Activated CD8-positive, alpha-beta memory T cell treated with anti-CD3 and anti-CD28 coated beads, Interleukin-2, amount 50 U/mL, for 4 hours (primary cell): Measurements from ENCODE around the gene DAP3.
"Not testable (repeated sequence)": the region's sequence is repeated elsewhere in the genome, so short reads cannot be mapped to it uniquely, and the experiment has no call there.

ENCODE experiments used
- DNase-seq: peaks from one replicate; pipeline ENCODE4 v3.0.0-alpha.2; 2020

Gene DAP3

DNA sequence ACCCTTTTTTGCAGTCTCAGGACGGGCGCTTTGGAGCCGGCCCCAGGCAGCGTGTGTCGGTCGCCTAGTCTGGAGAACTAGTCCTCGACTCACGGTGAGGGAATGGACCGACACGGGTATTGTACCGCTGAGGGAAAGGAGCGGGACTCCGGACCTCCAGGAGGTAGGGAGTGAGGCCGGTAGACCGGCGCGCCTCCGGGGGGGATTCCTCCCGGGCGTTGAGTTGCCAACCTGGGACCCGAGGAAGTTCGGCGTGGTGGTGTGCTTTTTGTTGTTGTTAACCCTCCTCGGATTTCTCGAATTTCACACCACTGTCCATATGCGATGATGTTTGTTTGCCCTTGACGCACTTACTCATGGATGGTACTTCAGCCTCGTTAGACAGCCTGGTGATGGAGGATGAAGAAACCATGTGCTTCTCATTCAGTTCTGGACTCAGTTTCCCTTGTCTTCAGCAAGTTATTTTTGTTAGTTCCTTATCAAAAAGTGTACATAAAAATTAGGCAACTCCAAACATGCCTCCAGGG lies at the start of gene DAP3:
Gene DAP3 (plus strand): TSS at position 11 of the 527 bp plus-strand sequence. CDS start 20,689 bp downstream, outside the sequence.
- not testable (repeated sequence) for DNase-seq

DNA sequence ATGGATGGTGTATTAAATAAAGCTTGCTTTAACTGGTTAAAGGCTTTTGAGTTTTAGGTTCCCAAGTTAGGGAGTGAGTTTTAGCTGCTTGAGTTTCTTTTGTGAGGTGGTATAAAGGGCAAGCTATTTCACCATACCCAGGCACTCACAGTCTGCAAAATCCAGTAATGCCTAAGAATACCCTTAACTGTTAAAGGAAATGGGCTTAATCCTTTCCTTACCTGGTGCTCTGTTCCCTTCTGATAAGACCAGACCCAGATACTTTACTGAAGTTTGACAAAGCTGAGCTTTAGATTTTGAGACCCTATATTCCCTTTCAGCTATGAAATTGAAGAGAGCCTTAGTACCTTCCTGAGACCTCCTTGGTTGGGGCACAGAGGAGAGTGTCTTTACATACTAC lies 48.5 kb upstream of the DAP3 start:
- DNase-seq = no peak

DNA sequence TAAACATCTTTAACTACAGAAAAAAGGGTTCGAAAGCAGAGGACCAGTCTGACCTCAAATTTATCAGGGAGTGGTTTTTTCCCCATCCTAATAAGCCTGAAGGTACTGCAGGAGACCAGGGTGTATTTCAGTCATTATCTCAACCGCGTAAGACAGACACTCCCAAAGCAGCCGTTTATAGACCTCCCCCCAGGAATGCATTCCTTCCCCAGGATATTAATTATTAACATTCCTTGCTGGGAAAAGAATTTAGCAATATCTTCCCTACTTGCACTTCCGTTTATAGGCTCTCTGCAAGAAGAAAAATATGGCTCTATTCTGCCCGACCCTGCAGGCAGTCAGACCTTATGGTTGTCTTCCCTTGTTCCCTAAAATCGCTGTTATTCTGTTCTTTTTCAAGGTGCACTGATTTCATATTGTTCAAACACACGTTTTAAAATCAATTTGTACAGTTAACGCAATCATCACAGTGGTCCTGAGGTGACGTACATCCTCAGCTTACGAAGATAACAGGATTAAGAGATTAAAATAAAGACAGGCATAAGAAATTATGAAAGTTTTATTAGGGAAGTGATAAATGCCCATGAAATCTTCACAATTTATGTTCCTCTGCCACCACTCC lies 46.2 kb upstream of the DAP3 start:
- not testable (repeated sequence) for DNase-seq

DNA sequence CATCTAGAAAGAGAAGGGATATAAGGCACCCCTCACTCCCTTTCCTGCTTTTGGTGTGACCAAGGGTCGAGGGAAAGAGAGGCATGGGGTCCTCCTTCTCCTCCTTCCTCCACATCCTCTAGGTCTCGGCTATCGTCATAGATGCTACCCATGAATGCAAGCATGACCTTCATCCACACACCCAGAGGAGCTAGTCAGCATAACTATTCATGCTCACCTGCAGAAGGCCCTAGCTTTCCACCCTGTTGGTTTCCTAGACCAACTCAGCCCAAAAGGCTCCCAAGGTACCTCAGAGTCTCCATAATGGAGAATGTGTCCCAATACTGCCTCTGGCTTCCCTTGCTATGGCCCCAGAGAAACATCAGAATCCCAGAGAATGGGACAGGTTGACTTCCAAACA lies 45.7 kb upstream of the DAP3 start:
- no peak for DNase-seq

DNA sequence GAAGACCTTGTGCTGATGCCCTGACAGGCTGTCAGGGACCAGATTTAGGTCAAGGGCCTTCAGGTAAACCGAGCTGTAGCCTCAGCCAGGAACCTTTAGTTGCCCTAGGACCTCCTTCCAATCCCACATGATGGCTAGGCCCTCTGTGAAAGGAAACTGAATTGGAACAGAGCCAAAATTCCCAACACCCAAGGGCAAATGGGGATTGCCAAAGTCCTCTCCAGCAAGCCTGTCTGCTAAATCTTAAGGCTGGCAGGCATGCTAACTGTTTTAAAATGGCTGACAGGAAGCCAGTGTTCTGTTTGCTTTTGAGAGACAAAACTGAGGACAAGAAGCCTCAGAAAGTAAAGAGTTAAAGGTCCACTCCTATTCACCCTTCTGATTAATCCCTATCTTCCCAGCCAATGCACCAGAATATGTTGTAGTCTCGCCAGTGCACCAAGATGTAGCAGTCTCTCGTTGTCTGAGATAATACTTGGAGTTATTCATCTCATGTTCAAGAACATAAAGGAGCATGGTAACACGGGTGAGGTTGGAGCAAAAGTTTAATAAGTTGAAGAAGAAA lies 43.8 kb upstream of the DAP3 start:
- no peak for DNase-seq

DNA sequence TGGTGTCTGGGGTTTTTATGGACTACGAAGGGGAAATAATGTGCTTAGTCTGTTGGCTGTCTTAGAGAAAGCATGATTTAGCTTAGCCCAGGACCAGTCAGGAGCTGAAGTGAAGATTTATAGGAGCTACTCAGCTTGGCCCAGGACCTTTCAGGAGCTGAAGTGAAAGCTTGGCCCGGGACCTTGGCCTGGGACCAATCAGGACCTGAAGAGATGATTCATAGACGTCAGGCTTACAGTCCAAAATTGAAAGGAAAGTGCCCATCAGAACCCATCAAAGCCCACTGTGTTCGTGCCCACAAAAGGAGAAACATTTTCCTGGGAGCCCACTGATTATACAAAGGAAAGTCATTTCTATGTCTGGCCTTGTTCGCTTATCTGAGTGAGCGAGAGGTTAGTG lies 43.2 kb upstream of the DAP3 start:
- no peak for DNase-seq

DNA sequence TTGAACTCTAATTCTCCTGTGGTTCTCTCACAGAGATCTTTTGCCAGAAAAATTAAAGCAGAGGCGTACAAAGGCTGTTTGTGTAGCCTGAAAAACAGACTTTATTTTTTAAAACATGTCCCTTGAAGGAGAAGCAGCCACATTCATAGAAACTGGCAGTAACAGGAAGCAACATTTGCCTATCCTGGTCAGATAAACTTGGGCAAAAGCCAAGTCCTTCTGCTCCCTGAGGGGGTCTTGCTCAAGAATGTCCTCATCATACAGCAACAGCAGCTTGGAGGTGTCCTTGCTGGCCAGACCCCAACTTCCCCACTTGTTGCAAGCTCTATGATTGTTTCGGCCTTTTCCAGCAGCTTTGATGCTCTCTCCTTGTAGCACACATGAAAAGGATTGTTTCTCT lies 42.6 kb upstream of the DAP3 start:
- DNase-seq = no peak

DNA sequence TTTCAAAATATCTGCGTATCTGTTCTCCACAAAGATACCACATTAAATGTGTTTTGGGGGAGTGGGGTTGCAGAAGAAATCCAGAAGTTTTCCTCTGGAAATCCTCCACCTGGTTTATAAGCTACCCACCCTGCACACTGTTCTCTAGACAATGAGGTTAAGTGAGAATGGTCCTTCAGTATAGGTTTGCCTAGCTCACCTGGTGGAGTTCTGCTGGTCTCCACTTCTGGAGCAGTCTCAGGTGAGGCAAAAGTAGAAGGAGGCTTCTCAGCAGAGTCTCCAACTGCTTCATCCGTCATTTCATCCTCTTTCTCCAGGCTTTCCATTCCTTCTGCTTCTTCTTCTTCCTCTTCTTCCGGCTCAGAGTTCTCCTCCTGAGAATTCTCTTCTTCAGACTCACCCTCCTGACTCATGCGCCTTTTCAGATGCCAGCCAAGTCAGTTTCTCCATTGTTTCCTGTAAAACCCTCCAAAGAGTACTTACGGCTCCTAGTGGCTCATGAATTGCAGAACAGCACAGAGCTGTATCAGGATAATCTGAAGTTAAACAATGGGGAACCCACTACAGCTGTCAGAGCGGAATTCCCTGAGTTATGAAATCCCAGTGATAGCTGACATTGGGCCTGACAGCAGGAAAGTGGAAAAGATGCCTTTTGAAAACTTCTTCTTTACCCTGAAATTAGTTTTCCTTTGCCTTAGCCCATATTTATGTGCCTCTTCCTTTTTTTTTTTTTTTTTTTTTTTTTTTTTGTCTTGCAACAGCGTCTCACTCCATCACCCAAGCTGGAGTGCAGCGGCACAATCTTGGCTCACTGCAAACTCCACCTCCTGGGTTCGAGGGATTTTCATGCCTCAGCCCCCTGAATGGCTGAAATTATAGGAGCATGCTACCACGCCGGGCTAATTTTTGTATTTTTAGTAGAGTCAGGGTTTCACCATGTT lies 40.4 kb upstream of the DAP3 start:
- no peak for DNase-seq

DNA sequence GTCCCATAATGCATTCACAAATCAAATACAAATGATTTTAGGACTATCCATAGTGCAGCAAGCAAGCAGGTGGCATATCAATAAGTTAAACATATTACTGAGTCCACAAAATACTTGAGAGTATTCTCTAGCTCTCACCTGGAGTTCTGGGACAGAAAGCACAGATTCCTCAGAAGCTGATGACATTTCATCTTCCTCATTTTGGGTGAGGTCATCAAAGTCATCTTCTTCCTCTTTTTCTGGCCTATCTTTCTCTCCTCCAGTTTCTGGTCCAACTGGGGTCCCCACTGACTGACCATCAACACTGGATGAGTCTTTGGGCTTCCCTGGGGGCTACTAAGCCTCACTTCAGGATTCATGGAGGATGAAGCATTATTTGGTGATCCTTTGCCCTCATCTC lies 39.2 kb upstream of the DAP3 start:
- DNase-seq = no peak

DNA sequence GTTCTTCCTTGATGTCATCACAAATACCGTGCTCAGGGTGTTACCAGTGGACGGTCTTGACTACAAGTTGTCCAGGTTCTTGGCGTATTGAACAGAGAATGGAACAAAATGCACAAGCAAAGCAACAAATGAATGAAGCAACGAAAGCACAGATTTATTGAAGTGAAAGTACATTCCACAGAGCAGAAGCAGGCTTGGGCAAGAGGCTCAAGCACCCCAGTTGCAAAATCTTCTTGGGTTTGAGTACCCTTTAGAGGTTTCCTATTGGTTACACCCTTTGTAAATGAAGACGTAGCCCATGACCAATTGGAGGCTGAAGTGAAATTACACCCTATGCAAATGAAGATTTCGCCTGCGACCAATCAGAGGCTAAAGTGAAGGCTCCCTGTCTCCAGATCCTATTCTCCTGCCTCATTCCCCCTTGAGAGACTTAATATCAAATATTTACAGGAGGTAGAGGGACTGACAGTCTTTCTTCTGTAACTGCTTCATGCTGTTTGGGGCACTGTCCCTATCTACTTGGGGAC lies 38.6 kb upstream of the DAP3 start:
- no peak for DNase-seq

DNA sequence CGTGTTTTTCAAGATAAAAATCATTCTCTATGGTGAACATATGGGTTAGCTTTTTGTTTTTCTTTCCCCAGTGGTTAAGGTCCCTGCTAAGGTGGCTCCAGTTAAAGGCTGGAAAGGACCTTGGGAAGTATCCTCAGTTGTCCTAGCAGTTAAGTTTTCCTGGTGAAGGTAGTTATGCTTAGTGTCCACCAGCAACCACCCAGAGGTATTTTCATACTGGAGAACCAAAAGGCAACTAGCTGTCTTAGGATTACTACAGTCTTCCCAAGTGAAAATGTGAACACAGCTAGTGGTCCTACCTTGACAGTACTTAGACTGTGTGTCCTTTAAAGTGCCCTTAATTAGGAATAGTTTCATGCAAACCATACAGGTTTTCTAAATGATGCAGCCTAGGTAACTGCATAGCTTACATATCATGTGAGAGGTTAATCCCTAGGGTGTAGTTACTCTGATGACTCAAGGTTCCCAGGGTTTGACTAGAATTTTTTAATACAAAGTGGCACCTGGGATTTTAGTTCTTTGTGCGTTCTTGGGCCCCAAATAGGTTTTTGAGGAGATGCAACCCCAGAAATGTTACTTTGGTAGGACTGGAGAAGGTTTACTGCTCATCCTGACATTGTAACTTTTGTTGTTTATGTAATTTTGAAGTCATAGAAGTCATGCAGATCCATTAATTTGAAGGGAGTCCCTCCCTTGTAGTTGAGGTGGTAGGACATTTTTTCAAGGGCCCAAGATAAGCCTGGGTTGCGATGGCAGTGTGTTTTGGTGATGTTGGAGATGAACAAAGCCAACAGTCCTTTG lies 36.8 kb upstream of the DAP3 start:
- DNase-seq = no peak

DNA sequence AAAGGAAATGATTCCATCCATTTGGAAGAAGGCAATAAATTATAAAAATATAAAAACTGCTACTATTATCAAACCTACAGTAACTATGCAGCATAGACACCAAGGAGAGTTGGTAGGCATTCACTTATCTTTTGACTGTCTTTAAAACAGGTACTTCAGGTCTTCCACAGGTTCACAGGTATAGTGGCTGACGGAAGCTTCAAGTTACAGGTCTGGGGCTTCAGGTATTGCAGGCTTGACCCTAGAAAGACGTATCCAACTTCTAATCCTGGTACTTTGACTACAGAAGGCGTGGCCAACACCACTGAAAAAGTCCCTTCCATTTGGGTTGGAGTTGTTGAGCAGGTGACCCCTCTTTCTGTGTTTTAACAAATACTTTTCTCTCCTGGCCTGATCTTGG lies 35.9 kb upstream of the DAP3 start:
- DNase-seq = no peak

DNA sequence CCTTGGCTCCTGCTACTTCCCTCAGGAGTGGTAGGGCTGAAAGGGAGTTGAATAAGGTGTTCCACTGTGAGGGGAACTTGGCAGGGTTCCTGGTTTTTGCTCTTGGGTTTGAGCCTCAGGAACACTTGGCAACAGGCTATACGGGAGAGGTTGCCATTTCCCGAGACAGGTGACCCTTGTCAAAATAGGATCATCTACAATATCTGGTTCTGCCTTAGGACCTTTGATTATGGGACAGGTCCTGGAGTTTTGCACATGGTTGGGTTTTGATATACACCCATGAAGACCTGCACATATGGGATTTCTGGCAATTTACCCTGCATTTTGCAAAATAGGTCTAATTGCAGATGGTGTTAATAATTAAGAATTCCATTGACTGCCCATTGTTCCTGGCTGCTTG lies 31.4 kb upstream of the DAP3 start:
- no peak for DNase-seq

DNA sequence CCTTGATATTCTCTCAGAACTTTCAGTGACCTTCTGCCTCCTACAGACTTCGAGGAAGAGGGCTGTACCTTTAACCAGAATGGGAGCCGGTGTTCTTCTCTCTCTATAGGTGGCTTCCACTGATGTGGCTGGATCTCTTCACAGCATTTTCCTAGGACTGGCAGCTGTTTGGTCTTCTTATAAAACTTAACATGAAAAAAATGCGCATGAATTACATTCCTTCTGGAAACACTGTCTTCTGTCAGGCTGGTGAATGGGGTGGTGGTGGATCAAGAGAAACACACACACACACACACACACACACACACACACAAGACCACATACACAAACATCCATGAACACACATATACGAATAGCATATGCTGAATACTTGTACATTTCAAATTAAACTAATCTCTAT lies 27.7 kb upstream of the DAP3 start:
- DNase-seq = not testable (repeated sequence)

DNA sequence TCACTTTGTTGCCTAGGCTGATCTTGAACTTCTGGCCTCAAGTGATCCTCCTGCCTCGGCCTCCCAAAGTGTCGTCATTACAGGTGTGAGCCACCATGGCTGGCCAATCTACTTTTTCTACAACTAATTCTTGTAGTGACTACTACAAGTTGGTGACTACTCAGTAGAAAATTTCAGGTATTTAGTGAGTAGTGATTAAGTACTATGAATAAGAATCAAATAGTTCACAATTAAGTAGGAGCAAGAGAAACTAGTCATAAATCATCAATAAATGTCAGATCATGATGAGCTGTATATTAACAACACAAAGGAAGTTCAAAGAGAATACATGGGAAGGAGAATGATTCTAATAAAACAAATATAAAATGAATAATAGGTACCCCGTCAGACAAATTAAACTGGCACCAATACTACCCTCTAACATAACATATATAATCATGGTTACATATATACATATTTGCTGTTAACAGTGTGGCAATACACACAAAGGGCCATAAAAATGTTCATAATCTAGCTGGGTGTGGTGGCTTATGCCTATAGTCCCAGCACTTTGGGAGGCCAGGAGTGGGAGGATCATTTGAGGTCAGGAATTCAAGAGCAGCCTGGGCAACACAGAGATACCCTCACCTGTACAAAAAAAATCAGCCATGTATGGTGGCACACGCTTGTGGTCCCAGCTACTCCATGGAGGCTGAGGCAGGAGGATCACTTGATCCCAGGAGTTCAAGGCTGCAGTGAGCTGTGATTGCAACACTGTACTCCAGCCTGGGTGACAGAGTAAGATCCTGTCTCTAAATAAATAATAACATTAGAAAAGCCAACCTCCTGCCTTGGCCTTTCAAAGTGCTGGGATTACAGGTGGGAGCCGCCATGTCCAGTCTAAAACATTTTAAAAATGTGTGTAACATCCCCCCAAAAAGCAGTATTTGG lies 19.4 kb upstream of the DAP3 start:
- DNase-seq = no peak

DNA sequence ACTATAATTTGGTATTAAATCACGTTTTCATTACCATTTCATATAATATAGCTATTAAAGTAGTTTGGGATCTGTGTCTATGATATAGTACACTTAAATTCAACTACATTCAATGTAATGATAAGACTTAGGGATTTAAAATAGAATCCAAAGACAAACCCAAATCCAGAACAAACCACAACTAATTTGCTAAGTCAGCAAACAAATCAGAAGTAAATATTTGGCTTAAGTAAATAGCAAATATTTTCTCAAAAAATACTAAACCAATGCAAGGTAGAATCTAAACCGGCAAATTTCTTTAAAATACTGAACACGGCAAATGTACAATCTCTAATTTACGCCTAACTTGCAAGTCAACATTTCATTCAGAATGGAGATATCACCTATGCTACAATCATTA lies 17.1 kb upstream of the DAP3 start:
- DNase-seq = no peak

DNA sequence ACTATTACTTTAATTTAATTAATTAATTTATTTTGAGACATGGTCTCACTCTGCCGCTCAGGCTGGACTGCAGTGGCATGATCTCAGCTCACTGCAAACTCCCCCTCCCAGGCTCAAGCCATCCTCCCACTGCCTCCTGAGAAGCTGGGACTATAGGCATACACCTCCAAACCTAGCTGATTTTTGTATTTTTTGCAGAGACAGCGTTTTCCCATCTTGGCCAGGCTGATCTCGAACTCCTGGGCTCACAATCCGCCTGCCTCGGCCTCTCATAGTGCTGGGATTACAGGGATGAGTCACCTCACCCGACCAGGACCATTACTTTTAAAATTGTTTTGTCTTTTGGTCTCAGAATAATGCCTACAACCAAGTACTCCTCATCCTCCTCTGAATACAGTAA lies 15.9 kb upstream of the DAP3 start:
- DNase-seq = no peak

DNA sequence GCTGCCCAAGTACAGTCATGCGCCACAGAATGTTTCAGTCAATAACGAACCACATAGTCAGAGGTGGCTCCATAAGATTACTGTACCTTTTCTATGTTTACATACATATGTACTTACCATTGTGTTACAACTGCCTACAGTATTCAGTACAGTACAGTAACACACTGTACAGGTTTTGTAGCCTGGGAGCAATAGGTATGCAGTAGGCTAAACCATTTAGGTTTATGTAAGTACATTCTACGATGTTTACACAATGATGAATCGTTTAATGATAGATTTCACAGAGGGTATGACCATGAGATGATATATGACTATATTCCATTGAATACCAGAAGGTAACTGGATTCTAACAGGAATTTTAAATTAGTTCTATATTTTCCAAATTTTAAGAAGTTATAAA lies 10.9 kb upstream of the DAP3 start:
- no peak for DNase-seq

DNA sequence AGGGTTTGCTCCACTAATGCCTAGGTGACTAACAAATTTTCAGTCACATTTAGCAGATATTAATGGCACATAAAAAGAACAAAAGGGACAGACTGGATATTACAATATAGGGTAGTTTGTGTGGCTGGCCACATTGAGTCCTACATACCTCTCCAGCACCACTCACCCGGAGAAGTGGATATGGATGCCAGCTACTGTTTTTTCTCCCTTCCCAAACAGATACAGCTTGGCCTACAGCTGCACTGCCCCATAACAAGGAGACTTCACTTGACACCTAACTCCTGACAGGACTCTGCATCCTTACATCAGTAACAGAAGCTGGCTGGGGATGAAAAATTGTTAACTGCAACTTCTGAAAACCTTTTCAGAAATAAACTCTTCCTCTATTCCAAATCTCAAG lies 9.9 kb upstream of the DAP3 start:
- not testable (repeated sequence) for DNase-seq

DNA sequence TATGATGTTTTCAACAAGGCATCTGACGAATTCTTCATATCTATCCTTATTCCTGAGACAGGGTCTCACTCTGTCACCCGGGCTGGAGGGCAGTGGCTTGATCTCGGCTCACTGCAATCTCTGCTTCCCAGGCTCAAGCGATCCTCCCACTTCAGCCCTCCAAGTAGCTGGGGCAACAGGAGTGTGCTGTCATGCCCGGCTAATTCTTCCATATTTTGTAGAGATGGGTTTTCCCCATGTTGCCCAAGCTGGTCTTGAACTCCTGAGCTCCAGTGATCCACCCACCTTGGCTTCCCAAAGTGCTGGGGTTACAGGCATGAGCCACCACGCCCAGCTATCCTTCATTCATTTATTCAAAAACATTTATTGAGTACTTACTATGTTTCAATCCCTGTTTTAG lies 8.4 kb upstream of the DAP3 start:
- no peak for DNase-seq

DNA sequence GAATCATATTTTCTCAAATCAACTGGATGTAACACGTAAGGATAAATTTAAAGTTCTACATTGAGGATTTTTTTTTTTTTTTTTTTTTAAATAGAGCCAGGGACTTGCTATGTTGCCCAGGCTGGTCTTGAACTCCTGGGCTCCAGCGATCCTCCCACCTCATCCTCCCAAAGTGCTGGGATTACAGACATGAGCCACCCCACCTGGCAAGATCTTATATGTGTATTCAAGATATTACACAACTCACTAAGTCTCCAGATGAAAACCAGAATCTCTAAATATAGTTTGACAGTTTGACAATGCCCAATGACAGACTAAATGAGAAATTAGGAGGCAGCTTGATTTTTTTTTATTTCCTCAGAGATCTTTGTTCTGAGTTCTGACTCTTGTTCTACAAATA lies 7.1 kb upstream of the DAP3 start:
- no peak for DNase-seq
